ENCODE data around the gene SNAPIN.

DNA sequence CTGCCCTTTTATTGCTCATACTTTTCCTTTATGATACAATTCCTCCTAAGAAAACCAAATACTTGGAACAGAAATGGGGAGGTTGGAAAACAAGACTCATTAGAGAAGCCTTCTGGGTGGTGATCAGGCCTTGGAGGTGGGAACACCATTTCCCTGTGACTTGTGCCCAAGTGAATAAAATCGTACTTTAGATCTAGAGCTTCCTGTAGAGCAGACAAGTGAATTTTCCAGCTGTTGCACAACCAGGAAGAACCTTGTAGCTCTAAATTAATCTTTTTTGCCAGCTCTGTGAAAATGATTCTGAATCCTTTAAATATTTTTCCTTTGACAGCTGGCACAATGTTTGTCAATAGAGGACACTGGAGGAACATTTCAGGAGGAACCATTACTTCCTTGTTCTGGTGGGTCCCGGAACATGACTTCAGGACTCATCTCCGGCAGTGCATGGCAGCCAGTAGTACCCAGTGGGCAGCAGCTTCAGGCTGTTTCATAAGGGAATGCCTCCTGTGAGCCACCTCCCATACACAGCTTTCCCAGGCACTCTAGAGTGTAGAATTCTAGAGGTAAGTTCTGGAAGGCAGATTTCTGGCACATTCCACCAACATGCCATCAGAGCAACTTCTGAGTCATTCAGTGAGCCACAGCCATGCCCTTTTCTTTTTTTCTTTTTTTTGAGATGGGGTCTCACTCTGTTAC lies 5.5 kb upstream of the SNAPIN start:
- TF ChIP-seq SUZ12 (IDR thresholded peaks at IDR 0.05; ENCODE audit: extremely low read depth, insufficient read depth, insufficient read length), result no peak
- no peak for TF ChIP-seq YY1 (IDR thresholded peaks at IDR 0.05; ENCODE audit: insufficient read depth, insufficient read length)
